ENCODE measurements around the gene SH3BP4. TPM values are rescaled to one million over a fixed set of nuclear protein-coding genes. Genes with fewer than 3 reads are reported as not detected.
"Not testable (repeated sequence)": the region's sequence is repeated elsewhere in the genome, so short reads cannot be mapped to it uniquely, and the experiment has no call there.

SH3BP4 gene
- total RNA-seq, 1 donor from 2014 or later, result 51.7 TPM

- DNase-seq (ENCODE audit: low spot score), result no peak
These were observed 60.3 kb downstream of the SH3BP4 start for GRCh38 chr2:235011929-235012631.

GRCh38 chr2:235017441-235017840, 65.6 kb downstream of the SH3BP4 start:
- no peak for DNase-seq (ENCODE audit: low spot score)

GRCh38 chr2:235018838-235019237, 67.0 kb downstream of the SH3BP4 start:
- no peak for DNase-seq (ENCODE audit: low spot score)

- DNase-seq (ENCODE audit: low spot score), result not testable (repeated sequence)
These were observed 68.3 kb downstream of the SH3BP4 start for GRCh38 chr2:235020141-235020540.

- DNase-seq (ENCODE audit: low spot score), result no peak
These were observed 69.9 kb downstream of the SH3BP4 start for GRCh38 chr2:235021752-235022151.

GRCh38 chr2:235024191-235024860, 72.5 kb downstream of the SH3BP4 start:
- DNase-seq (ENCODE audit: low spot score), result no peak

- peak; percentile 41 for DNase-seq (ENCODE audit: low spot score)
These were observed 73.3 kb downstream of the SH3BP4 start for GRCh38 chr2:235024931-235025773.

GRCh38 chr2:235025800-235026536, 74.2 kb downstream of the SH3BP4 start:
- peak; percentile 66 for DNase-seq (ENCODE audit: low spot score)

GRCh38 chr2:235026649-235027557, 75.1 kb downstream of the SH3BP4 start:
- DNase-seq (ENCODE audit: low spot score), result peak; percentile 88

- no peak for DNase-seq (ENCODE audit: low spot score)
These were observed 75.9 kb downstream of the SH3BP4 start for GRCh38 chr2:235027558-235028214.

- no peak for DNase-seq (ENCODE audit: low spot score)
These were observed 76.8 kb downstream of the SH3BP4 start for GRCh38 chr2:235028646-235029045.

- DNase-seq (ENCODE audit: low spot score), result no peak
These were observed 77.2 kb downstream of the SH3BP4 start for GRCh38 chr2:235029054-235029453.

- DNase-seq (ENCODE audit: low spot score), result no peak
These were observed 78.3 kb downstream of the SH3BP4 start for GRCh38 chr2:235030126-235030525.

- DNase-seq (ENCODE audit: low spot score), result no peak
These were observed 79.1 kb downstream of the SH3BP4 start for GRCh38 chr2:235030936-235031335.

GRCh38 chr2:235031686-235032373, 80.0 kb downstream of the SH3BP4 start:
- no peak for DNase-seq (ENCODE audit: low spot score)

- no peak for DNase-seq (ENCODE audit: low spot score)
These were observed 80.6 kb downstream of the SH3BP4 start for GRCh38 chr2:235032466-235032865.

GRCh38 chr2:235032949-235033348, 81.1 kb downstream of the SH3BP4 start:
- no peak for DNase-seq (ENCODE audit: low spot score)

- no peak for DNase-seq (ENCODE audit: low spot score)
These were observed 82.7 kb downstream of the SH3BP4 start for GRCh38 chr2:235034265-235035118.
